Liver (tissue), 9 donors: ENCODE results near the gene KCNMA1. TPM values are rescaled to one million over a fixed set of nuclear protein-coding genes. Genes with fewer than 3 reads are reported as not detected.

Source experiments
- DNase-seq: peaks from one replicate; pipeline ENCODE4 v3.0.0-alpha.2; 2017; ENCODE audit warnings: low spot score
- H3K27ac ChIP-seq, 2 donors: one replicate each; pipeline ENCODE4 v1.7.0; 2013; ENCODE audit warnings: inconsistent platforms in 2 of 2, low read length in 2 of 2, control low read depth in 1 of 2, low read depth in 1 of 2, mild to moderate bottlenecking in 1 of 2
- H3K27me3 ChIP-seq, 4 donors: one replicate each; pipeline versions ENCODE4 v1.6.1 to v1.7.0; 2013; ENCODE audit warnings: low read length in 3 of 4, inconsistent platforms in 1 of 4, mild to moderate bottlenecking in 1 of 4, moderate library complexity in 1 of 4; ENCODE audit not compliant: control insufficient read depth in 4 of 4, insufficient read depth in 4 of 4
- H3K36me3 ChIP-seq, 4 donors: one replicate each; pipeline versions ENCODE4 v1.6.1 to v1.7.0; 2013; ENCODE audit warnings: low read length in 3 of 4, mild to moderate bottlenecking in 3 of 4, low read depth in 1 of 4, moderate library complexity in 1 of 4; ENCODE audit not compliant: control insufficient read depth in 4 of 4, insufficient read depth in 3 of 4
- H3K4me1 ChIP-seq, 4 donors: one replicate each; pipeline versions ENCODE4 v1.6.1 to v1.7.0; 2013; ENCODE audit warnings: low read length in 3 of 4, mild to moderate bottlenecking in 3 of 4, moderate library complexity in 1 of 4; ENCODE audit not compliant: control insufficient read depth in 4 of 4, insufficient read depth in 4 of 4
- H3K4me3 ChIP-seq, 3 donors: one replicate each; pipeline versions ENCODE4 v1.6.1 to v1.7.0; 2013; ENCODE audit warnings: low read length in 3 of 3, control low read depth in 1 of 3, low read depth in 1 of 3, mild to moderate bottlenecking in 1 of 3
- H3K9ac ChIP-seq, 2 donors: one replicate each; pipeline ENCODE4 v1.7.0; 2013; ENCODE audit warnings: low read length in 2 of 2, mild to moderate bottlenecking in 2 of 2, moderate library complexity in 2 of 2, control low read depth in 1 of 2, low read depth in 1 of 2
- H3K9me3 ChIP-seq, 4 donors: one replicate each; pipeline versions ENCODE4 v1.6.1 to v1.7.0; 2013; ENCODE audit warnings: low read length in 3 of 4; ENCODE audit not compliant: control insufficient read depth in 4 of 4
- CTCF ChIP-seq: fragments of 150-350 bp; IDR thresholded peaks from 2 replicates; pipeline ENCODE4 v1.5.1; 2017; ENCODE audit warnings: improper control_type of control experiment, low read depth, low read length; ENCODE audit not compliant: missing input control
- EGR1 ChIP-seq, 2 donors: IDR thresholded peaks; 2 replicates each; pipeline ENCODE4 v1.6.1; 2016 to 2018; ENCODE audit warnings: antibody characterized with exemption in 2 of 2, low read depth in 2 of 2
- FOXA1 ChIP-seq: IDR thresholded peaks from 2 replicates; pipeline ENCODE4 v1.6.1; 2016; ENCODE audit warnings: antibody characterized with exemption
- FOXA2 ChIP-seq: IDR thresholded peaks from 2 replicates; pipeline ENCODE4 v1.6.1; 2016; ENCODE audit warnings: antibody characterized with exemption
- GABPA ChIP-seq, 2 donors: IDR thresholded peaks in 1 of 2; conservative IDR thresholded peaks in 1 of 2; 2 replicates each; pipeline ENCODE4 v1.6.1; 2016; ENCODE audit warnings: antibody characterized with exemption in 2 of 2, mild to moderate bottlenecking in 1 of 2, moderate library complexity in 1 of 2
- HNF4A ChIP-seq, 2 donors: conservative IDR thresholded peaks; 2 replicates each; pipeline ENCODE4 v1.6.1; 2016; ENCODE audit warnings: antibody characterized with exemption in 2 of 2, mild to moderate bottlenecking in 2 of 2
- HNF4G ChIP-seq: IDR thresholded peaks from 2 replicates; pipeline ENCODE4 v1.6.1; 2016; ENCODE audit warnings: antibody characterized with exemption
- JUND ChIP-seq, 2 donors: IDR thresholded peaks; 2 replicates each; pipeline ENCODE4 v1.6.1; 2016; ENCODE audit warnings: antibody characterized with exemption in 2 of 2
- NR2F2 ChIP-seq: IDR thresholded peaks from 2 replicates; pipeline ENCODE4 v1.6.1; 2016; ENCODE audit warnings: antibody characterized with exemption
- RAD21 ChIP-seq, 2 donors: IDR thresholded peaks; 2 replicates each; pipeline ENCODE4 v1.6.1; 2016; ENCODE audit warnings: antibody characterized with exemption in 2 of 2, mild to moderate bottlenecking in 2 of 2
- REST ChIP-seq: IDR thresholded peaks from 2 replicates; pipeline ENCODE4 v1.6.1; 2016; ENCODE audit warnings: antibody characterized with exemption, mild to moderate bottlenecking
- TAF1 ChIP-seq: conservative IDR thresholded peaks from 2 replicates; pipeline ENCODE4 v1.6.1; 2016; ENCODE audit warnings: antibody characterized with exemption, mild to moderate bottlenecking
- WGBS: extraction: QIAGEN DNeasy Blood & Tissue Kit; methylation state at CpG from one replicate; pipeline ENCODE4 v1.1.7; 2013; 5-methylcytosine and 5-hydroxymethylcytosine counted together
- polyA plus RNA-seq, 2 donors: library from polyadenylated mRNA; stranded (reverse) in 1 of 2; unstranded in 1 of 2; fragments of 200-250 nt in 1 of 2; fragments of >200 nt in 1 of 2; fragmentation: Nextera tagmentation in 1 of 2; extraction: Ambion mirVana in 1 of 2; gene quantifications; one replicate each; pipeline versions ENCODE4 v1.2.1 to v1.2.3, GENCODE V29; 2013 to 2015
- total RNA-seq, 2 donors: library from RNA; depleted of rRNA; stranded (reverse); fragments of >200 nt; gene quantifications; one replicate each; pipeline ENCODE4 v1.2.3, GENCODE V29; 2014
- TF ChIP-seq, protein P1 (sequence below): IDR thresholded peaks from 2 replicates; pipeline ENCODE4 v1.6.1; 2016; ENCODE audit warnings: antibody characterized with exemption
- TF ChIP-seq, protein P2 (sequence below): IDR thresholded peaks from 2 replicates; pipeline ENCODE4 v1.6.1; 2016; ENCODE audit warnings: antibody characterized with exemption
- donor health status: healthy.
- donor health status: healthy.
- donor health status: healthy.
- donor health status: healthy.
- donor health status: healthy.

Gene KCNMA1
- total and polyA plus RNA-seq, 4 donors: 2.5 to 9.7 (median 4.7) TPM

DNA sequence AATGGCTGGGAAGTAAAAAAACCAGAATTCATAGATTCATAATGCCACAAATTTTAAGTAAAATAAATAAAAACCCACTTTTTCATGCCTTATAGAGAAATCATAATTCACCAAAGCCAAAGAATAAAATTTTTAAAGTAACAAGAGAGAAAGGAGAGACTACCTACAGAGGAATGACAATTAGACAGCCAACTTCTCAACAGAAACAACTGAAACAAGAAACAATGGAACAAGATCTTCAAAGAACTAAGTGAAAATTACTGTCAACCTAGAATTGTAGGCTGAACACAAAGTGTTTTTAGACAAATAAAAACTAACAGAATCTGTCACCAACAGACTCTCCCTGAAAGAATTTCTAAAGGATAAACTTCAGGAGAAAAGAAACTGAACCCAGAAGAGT lies 15.6 kb upstream of the KCNMA1 start (continued):
- TF ChIP-seq, protein P1, sequence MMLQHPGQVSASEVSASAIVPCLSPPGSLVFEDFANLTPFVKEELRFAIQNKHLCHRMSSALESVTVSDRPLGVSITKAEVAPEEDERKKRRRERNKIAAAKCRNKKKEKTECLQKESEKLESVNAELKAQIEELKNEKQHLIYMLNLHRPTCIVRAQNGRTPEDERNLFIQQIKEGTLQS: no peak
- no peak for TF ChIP-seq JUND (IDR thresholded peaks at IDR 0.05)
- TF ChIP-seq FOXA2: no peak
- TF ChIP-seq CTCF: no peak
- TF ChIP-seq HNF4G: no peak
- TF ChIP-seq NR2F2: no peak
- no peak for TF ChIP-seq TAF1

DNA sequence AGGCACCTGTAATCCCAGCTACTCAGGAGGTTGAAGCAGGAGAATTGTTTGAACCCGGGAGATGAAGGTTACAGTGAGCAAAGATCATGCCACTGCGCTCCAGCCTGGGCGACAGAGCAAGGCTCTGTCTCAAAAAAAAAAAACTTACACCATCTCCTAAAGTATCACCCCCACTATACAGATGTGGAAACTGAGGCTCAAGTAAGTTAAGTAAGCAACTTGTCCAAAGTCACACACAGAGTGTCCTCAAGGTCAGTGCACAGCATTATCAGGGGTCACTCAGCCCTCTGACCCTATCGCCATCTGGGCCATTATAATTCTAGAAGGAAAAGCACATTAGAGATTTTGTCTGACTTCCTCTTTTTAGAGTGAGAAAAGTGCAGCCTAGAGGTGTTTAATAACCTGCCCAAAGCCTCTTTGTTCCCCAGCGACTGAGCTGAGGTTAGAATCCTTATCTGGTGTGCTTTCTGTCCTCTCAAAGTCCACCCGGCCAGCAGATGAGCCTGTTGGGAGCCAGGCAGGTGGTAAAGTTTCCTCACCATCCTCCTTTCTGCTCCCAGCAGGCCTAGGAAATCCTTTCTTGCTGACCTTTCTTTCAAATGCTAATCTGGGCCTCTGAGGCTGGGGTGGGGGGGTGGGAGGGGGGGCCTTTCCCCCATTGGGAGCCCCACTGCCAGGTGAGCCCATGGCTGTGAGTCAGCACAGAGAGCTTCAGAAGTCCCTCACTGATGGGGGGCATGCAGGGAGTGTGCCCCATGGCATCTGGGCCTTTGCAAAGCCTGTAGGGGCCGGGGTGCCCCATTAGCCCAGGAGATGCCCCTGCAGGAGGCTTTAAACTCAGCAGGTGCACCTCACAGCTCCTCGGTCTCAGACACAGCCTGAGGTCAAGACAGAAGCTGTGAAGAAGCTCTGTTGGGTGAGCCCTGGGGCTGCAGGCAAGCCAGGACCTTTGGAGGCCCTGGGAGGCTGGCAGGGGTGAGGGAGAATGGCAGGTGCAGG lies 12.0 kb upstream of the KCNMA1 start:
- peaks cover 0 to 4% (median 0%) of the 10 kb centered on the region in 4 donors for H3K9me3 ChIP-seq
- no peak overlapping the region for H3K9ac ChIP-seq
- H3K27ac ChIP-seq: no peak overlapping the region
- WGBS: 74% methylated on average over 8 of the region's 8 CpGs
- no peaks in the 10 kb centered on the region for H3K27me3 ChIP-seq
- TF ChIP-seq HNF4A (conservative IDR thresholded peaks at IDR 0.05): peak in 1 of 2 donors; percentile 18
- TF ChIP-seq, protein P2, sequence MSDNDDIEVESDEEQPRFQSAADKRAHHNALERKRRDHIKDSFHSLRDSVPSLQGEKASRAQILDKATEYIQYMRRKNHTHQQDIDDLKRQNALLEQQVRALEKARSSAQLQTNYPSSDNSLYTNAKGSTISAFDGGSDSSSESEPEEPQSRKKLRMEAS: no peak
- peaks cover 0 to 3% (median 0%) of the 10 kb centered on the region in 4 donors for H3K4me1 ChIP-seq
- H3K36me3 ChIP-seq: no peaks in the 10 kb centered on the region
- H3K4me3 ChIP-seq: no peak overlapping the region
- DNase-seq: no peak

DNA sequence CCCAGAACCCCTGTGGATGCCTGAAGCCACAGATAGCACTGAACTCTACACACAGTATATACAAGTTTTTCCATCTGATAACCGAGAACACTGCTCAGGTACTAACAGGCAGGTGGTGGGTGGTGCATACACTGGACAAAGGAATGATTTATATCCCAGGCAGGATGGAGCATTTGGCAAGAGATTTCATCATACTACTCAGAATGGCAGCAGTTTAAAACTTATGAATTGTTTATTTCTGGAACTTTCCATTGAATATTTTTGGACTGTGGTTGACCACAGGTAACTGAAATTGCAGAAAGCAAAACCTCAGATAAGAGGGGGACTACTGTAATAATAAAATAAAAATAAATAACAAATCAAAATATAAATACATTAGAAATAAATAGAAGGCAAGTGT lies 10.9 kb upstream of the KCNMA1 start:
- WGBS: 76% methylated on average over 1 of the region's 1 CpG
- H3K9ac ChIP-seq: no peak overlapping the region
- no peaks in the 10 kb centered on the region for H3K27me3 ChIP-seq
- no peaks in the 10 kb centered on the region for H3K36me3 ChIP-seq
- no peak overlapping the region for H3K27ac ChIP-seq
- no peak overlapping the region for H3K4me3 ChIP-seq
- peaks cover 0 to 4% (median 0%) of the 10 kb centered on the region in 4 donors for H3K9me3 ChIP-seq
- TF ChIP-seq TAF1 (no peak), RAD21 (IDR thresholded peaks at IDR 0.05) (no peak), FOXA1 (no peak), EGR1 (IDR thresholded peaks at IDR 0.05; ENCODE audit: low read depth in 2 of 2) (no peak), GABPA (IDR thresholded peaks at IDR 0.05 in 1 of 2, conservative IDR thresholded peaks at IDR 0.05 in 1 of 2) (no peak), HNF4A (conservative IDR thresholded peaks at IDR 0.05) (no peak), REST (no peak)
- TF ChIP-seq, protein P1: no peak
- DNase-seq: no peak
- H3K4me1 ChIP-seq: peaks cover 0 to 3% (median 0%) of the 10 kb centered on the region in 4 donors
